Epithelial cell of prostate (primary cell): ENCODE results near the gene WSCD2.

ENCODE experiments used
- DNase-seq: peaks from one replicate; pipeline ENCODE4 v3.0.0-alpha.2; 2011; ENCODE audit warnings: low read depth, low spot score
- H3K27ac ChIP-seq: fragments of 450-650 bp; 2 replicates; pipeline ENCODE4 v1.5.1; 2017; ENCODE audit warnings: mild to moderate bottlenecking

The WSCD2 gene

GRCh38 chr12:108106599-108106998 is 22.5 kb upstream of the WSCD2 start:
- no peak for DNase-seq

GRCh38 chr12:108107293-108107692 is 21.8 kb upstream of the WSCD2 start:
- DNase-seq, result no peak
- no peak overlapping the region for H3K27ac ChIP-seq

More at GRCh38 chr12:108106599-108106998, 22.5 kb upstream of the WSCD2 start:
- no peak overlapping the region for H3K27ac ChIP-seq

- H3K27ac ChIP-seq, result no peak overlapping the region
- DNase-seq, result no peak
Observed at GRCh38 chr12:108109504-108109903, 19.6 kb upstream of the WSCD2 start.

- DNase-seq, result no peak
- H3K27ac ChIP-seq, result no peak overlapping the region
Observed at GRCh38 chr12:108109954-108110353, 19.1 kb upstream of the WSCD2 start.

GRCh38 chr12:108110844-108111243 is 18.2 kb upstream of the WSCD2 start:
- DNase-seq, result no peak
- H3K27ac ChIP-seq, result no peak overlapping the region

- no peak for DNase-seq
Observed at GRCh38 chr12:108112832-108113556, 16.1 kb upstream of the WSCD2 start.

GRCh38 chr12:108115123-108116121 is 13.7 kb upstream of the WSCD2 start:
- no peak for DNase-seq
- no peak overlapping the region for H3K27ac ChIP-seq

More at GRCh38 chr12:108112832-108113556, 16.1 kb upstream of the WSCD2 start:
- H3K27ac ChIP-seq, result no peak overlapping the region

- no peak overlapping the region for H3K27ac ChIP-seq
- no peak for DNase-seq
Observed at GRCh38 chr12:108116254-108116653, 12.8 kb upstream of the WSCD2 start.

GRCh38 chr12:108116699-108117098 is 12.4 kb upstream of the WSCD2 start:
- DNase-seq, result no peak
- peak overlapping the region; percentile 23 for H3K27ac ChIP-seq

- peak overlapping the region; percentile 23 for H3K27ac ChIP-seq
- DNase-seq, result peak; percentile 86
Observed at GRCh38 chr12:108117163-108117849, 11.8 kb upstream of the WSCD2 start.

GRCh38 chr12:108117902-108118301 is 11.2 kb upstream of the WSCD2 start:
- H3K27ac ChIP-seq, result peak overlapping the region; percentile 23
- DNase-seq, result no peak

- no peak overlapping the region for H3K27ac ChIP-seq
- peak; percentile 20 for DNase-seq
Observed at GRCh38 chr12:108119126-108119973, 9.7 kb upstream of the WSCD2 start.

- no peak for DNase-seq
- no peak overlapping the region for H3K27ac ChIP-seq
Observed at GRCh38 chr12:108119974-108120862, 8.9 kb upstream of the WSCD2 start.

GRCh38 chr12:108120863-108121165 is 8.3 kb upstream of the WSCD2 start:
- H3K27ac ChIP-seq, result no peak overlapping the region

GRCh38 chr12:108121320-108121719 is 7.8 kb upstream of the WSCD2 start:
- DNase-seq, result no peak
- no peak overlapping the region for H3K27ac ChIP-seq

More at GRCh38 chr12:108120863-108121165, 8.3 kb upstream of the WSCD2 start:
- DNase-seq, result no peak

- H3K27ac ChIP-seq, result no peak overlapping the region
- no peak for DNase-seq
Observed at GRCh38 chr12:108121728-108122471, 7.2 kb upstream of the WSCD2 start.

- H3K27ac ChIP-seq, result no peak overlapping the region
- no peak for DNase-seq
Observed at GRCh38 chr12:108122644-108123043, 6.4 kb upstream of the WSCD2 start.

- DNase-seq, result no peak
- H3K27ac ChIP-seq, result no peak overlapping the region
Observed at GRCh38 chr12:108123402-108123801, 5.7 kb upstream of the WSCD2 start.
